Body of pancreas (tissue), 4 donors: ENCODE data around the gene SCGN.

Source experiments
- POLR2A ChIP-seq, 3 donors: fragments of 450-650 bp; IDR thresholded peaks; one replicate each; pipeline ENCODE4 v1.6.1; 2016; ENCODE audit warnings: antibody characterized with exemption in 3 of 3, mild to moderate bottlenecking in 2 of 3
- TF ChIP-seq, protein P1 (sequence below), 7 experiments: fragments of 450-650 bp in 4 of 7; fragments of 200-600 bp in 3 of 7; sonication (generic) in 3 of 7; IDR thresholded peaks; one replicate each; pipeline ENCODE4 v1.5.1; 2016 to 2019; ENCODE audit warnings: antibody characterized with exemption in 7 of 7

DNA sequence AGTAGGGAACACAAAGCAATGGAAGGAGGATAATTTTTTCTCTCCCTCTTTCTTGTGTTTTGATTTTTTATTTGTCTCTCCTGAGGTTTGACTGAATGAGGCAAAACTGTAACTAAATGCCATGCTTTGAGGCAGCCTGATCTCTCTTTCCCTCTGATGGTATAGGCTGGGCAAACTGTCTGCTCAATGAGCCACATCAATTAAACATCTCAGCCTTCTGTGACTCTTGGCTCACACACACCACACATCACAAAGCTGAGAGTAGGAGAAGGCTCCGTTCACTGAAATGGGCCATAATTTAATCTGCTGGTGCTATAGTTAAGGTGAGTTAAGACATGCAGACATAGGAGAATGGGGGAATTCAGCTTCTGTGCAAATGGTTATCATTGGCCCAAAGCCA is 28.1 kb upstream of the SCGN start:
- TF ChIP-seq, protein P1, sequence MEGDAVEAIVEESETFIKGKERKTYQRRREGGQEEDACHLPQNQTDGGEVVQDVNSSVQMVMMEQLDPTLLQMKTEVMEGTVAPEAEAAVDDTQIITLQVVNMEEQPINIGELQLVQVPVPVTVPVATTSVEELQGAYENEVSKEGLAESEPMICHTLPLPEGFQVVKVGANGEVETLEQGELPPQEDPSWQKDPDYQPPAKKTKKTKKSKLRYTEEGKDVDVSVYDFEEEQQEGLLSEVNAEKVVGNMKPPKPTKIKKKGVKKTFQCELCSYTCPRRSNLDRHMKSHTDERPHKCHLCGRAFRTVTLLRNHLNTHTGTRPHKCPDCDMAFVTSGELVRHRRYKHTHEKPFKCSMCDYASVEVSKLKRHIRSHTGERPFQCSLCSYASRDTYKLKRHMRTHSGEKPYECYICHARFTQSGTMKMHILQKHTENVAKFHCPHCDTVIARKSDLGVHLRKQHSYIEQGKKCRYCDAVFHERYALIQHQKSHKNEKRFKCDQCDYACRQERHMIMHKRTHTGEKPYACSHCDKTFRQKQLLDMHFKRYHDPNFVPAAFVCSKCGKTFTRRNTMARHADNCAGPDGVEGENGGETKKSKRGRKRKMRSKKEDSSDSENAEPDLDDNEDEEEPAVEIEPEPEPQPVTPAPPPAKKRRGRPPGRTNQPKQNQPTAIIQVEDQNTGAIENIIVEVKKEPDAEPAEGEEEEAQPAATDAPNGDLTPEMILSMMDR (IDR thresholded peaks at IDR 0.05), result no peak
- TF ChIP-seq POLR2A (IDR thresholded peaks at IDR 0.05), result no peak
